GM13976 (cell line): ENCODE data around the gene TFEB.

Experiments
- DNase-seq: peaks from one replicate; pipeline ENCODE4 v3.0.0; 2012; ENCODE audit warnings: low spot score
- CTCF ChIP-seq: IDR thresholded peaks from 2 replicates; pipeline ENCODE4 v1.5.1; 2012; ENCODE audit warnings: borderline replicate concordance, mild to moderate bottlenecking; ENCODE audit not compliant: insufficient read depth; ENCODE audit errors: extremely low read depth, missing control alignments, control extremely low read depth
- in situ Hi-C: fragments of 300-500 bp; cut with MboI; formaldehyde crosslinking; loops from one replicate; pipeline ENCODE4 v1.12.0; 2022; ENCODE audit warnings: low sequenced_read_pairs, mixed read lengths, inconsistent platforms; ENCODE audit not compliant: unreplicated experiment

TFEB gene

GRCh38 chr6:41728073-41728936, 7.1 kb downstream of the TFEB start:
- no peak for TF ChIP-seq CTCF
- DNase-seq, result no peak
- in situ Hi-C loops, result no loop called here

GRCh38 chr6:41727705-41728072, 7.7 kb downstream of the TFEB start:
- in situ Hi-C loops, result no loop called here
- TF ChIP-seq CTCF, result no peak
- no peak for DNase-seq

- no peak for TF ChIP-seq CTCF
- DNase-seq, result no peak
- in situ Hi-C loops, result no loop called here
Measured at GRCh38 chr6:41726876-41727275, 8.5 kb downstream of the TFEB start.

GRCh38 chr6:41724586-41725501, 10.6 kb downstream of the TFEB start:
- no peak for TF ChIP-seq CTCF
- in situ Hi-C loops, result no loop called here
- DNase-seq, result no peak

GRCh38 chr6:41724228-41724580, 11.2 kb downstream of the TFEB start:
- in situ Hi-C loops, result no loop called here
- no peak for DNase-seq
- no peak for TF ChIP-seq CTCF

GRCh38 chr6:41723530-41724227, 11.7 kb downstream of the TFEB start:
- in situ Hi-C loops, result no loop called here
- TF ChIP-seq CTCF, result no peak
- peak; percentile 92 for DNase-seq
